Measurements from ENCODE around the gene SCAF4. TPM values are rescaled to one million over a fixed set of nuclear protein-coding genes. Genes with fewer than 3 reads are reported as not detected.

Gene SCAF4
- total RNA-seq, 1 donor from 2014 or later, result 32.7 TPM

DNA sequence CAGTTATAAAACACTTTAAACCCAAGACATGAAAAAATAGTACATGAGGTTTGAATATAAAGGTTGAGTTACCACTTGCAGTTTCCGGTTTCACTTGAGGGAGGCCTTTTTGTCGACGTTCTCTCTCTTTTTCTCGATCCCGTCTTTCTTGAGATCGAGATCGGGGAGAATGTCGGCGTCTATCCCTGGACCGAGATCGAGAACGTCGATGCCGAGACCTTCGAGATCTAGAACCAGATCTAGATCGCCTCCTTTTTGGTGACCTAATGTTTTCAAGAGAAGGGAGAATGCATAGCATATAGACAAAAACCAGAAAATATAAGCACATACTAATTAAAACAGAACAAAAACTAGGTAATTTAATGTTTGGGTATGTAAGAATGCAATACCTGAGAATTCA lies 38.7 kb downstream of the SCAF4 start:
- TF ChIP-seq CTCF (IDR thresholded peaks at IDR 0.05), result no peak
- ATAC-seq (no peak), DNase-seq (no peak)
- peaks cover 94% of the 10 kb centered on the region for H3K36me3 ChIP-seq
- H3K4me1 ChIP-seq, result no peaks in the 10 kb centered on the region
- intact Hi-C loops (cut with DNase I), result no loop called here
- H3K9me3 ChIP-seq, result no peaks in the 10 kb centered on the region
- H3K27ac ChIP-seq, result no peak overlapping the region
- no peaks in the 10 kb centered on the region for H3K27me3 ChIP-seq
- H3K4me3 ChIP-seq, result no peak overlapping the region

DNA sequence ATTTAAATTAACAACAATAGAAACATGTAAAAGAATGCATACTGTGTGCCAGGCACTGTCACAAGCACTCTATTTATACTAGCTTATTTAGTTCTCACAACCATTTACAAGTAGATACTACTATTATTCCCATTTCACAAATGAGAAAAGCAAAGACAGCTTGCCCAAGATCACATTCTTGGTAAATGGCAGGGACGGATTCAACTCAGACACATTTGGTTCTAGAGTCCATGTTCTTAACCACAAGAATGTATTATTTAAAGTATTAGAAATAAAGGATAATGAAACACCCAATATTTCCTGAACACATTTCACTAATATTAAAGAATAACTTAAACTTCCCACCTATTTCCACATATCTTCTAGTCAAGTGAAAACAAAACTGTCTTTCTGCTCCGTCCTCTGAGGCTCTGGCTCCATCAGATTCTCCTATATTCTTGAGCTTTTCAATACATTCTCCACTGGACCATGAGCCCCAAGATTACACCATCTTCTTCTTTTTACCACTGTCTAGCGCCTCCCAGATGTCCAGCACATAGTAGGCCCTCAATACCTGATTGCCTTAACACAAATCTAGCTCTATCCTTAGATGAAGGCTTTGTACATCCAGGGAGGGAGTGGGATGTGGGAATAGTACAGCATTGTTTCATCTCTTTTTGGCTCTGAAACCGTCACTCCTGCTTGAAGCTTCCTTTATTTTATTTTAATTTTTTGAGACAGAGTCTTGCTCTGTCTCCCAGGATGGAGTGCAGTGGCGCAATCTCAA lies 43.1 kb downstream of the SCAF4 start:
- H3K27me3 ChIP-seq, result no peaks in the 10 kb centered on the region
- no peak overlapping the region for H3K4me3 ChIP-seq
- intact Hi-C loops (cut with DNase I), result no loop called here
- ATAC-seq, result no peak
- no peaks in the 10 kb centered on the region for H3K4me1 ChIP-seq
- no peaks in the 10 kb centered on the region for H3K9me3 ChIP-seq
- H3K27ac ChIP-seq, result no peak overlapping the region
- DNase-seq, result no peak
- TF ChIP-seq CTCF (IDR thresholded peaks at IDR 0.05), result no peak
- H3K36me3 ChIP-seq, result peaks cover 99% of the 10 kb centered on the region

GRCh38 chr21:31687108-31687507 lies 44.8 kb downstream of the SCAF4 start:
- DNase-seq (no peak), ATAC-seq (no peak)
- H3K9me3 ChIP-seq, result no peaks in the 10 kb centered on the region
- H3K27ac ChIP-seq, result no peak overlapping the region
- H3K36me3 ChIP-seq, result peaks cover 93% of the 10 kb centered on the region
- intact Hi-C loops (cut with DNase I), result no loop called here
- no peaks in the 10 kb centered on the region for H3K27me3 ChIP-seq
- no peak overlapping the region for H3K4me3 ChIP-seq
- no peaks in the 10 kb centered on the region for H3K4me1 ChIP-seq
- TF ChIP-seq CTCF (IDR thresholded peaks at IDR 0.05), result no peak

GRCh38 chr21:31686272-31686915 lies 45.5 kb downstream of the SCAF4 start:
- no peak overlapping the region for H3K27ac ChIP-seq
- intact Hi-C loops (cut with DNase I), result no loop called here
- no peaks in the 10 kb centered on the region for H3K27me3 ChIP-seq
- TF ChIP-seq CTCF (IDR thresholded peaks at IDR 0.05), result no peak
- no peak for ATAC-seq
- H3K4me3 ChIP-seq, result no peak overlapping the region
- DNase-seq, result no peak
- H3K9me3 ChIP-seq, result no peaks in the 10 kb centered on the region
- H3K36me3 ChIP-seq, result peaks cover 88% of the 10 kb centered on the region
- H3K4me1 ChIP-seq, result no peaks in the 10 kb centered on the region

- ATAC-seq (no peak), DNase-seq (no peak)
- Histone ChIP-seq H3K9me3 (no peaks in the 10 kb centered on the region), H3K36me3 (peaks cover 81% of the 10 kb centered on the region), H3K4me3 (no peak overlapping the region), H3K27ac (no peak overlapping the region), H3K4me1 (no peaks in the 10 kb centered on the region), H3K27me3 (no peaks in the 10 kb centered on the region)
- intact Hi-C loops (cut with DNase I), result no loop called here
- no peak for TF ChIP-seq CTCF (IDR thresholded peaks at IDR 0.05)
Observed at GRCh38 chr21:31684918-31685317, 47.0 kb downstream of the SCAF4 start.

Data from upper lobe of right lung (tissue), 1 donor.